Panc1 (cell line): ENCODE measurements around the gene PLCG2.

Source experiments
- POLR2AphosphoS5 ChIP-seq: IDR thresholded peaks from 2 replicates; pipeline ENCODE4 v1.6.1; 2012; ENCODE audit warnings: mild to moderate bottlenecking, low read depth, low read length, moderate library complexity
- REST ChIP-seq, 2 experiments: IDR thresholded peaks; 2 replicates each; pipeline ENCODE4 v1.6.1; 2011 to 2012; ENCODE audit warnings: low read depth in 2 of 2, control low read depth in 1 of 2, low read length in 1 of 2, mild to moderate bottlenecking in 1 of 2, moderate library complexity in 1 of 2; ENCODE audit not compliant: insufficient read depth in 1 of 2
- SIN3A ChIP-seq: IDR thresholded peaks from 2 replicates; pipeline ENCODE4 v1.6.1; 2012; ENCODE audit warnings: low read depth, mild to moderate bottlenecking, low read length, moderate library complexity, borderline replicate concordance; ENCODE audit not compliant: insufficient read depth
- TCF7L2 ChIP-seq: IDR thresholded peaks from 2 replicates; pipeline ENCODE4 v1.6.1; 2011; ENCODE audit warnings: mild to moderate bottlenecking, low read depth, low read length, inconsistent platforms
- TF ChIP-seq, protein P1 (sequence below): fragments of 450-650 bp; IDR thresholded peaks from 2 replicates; pipeline ENCODE4 v1.5.1; 2017; ENCODE audit warnings: mild to moderate bottlenecking

DNA sequence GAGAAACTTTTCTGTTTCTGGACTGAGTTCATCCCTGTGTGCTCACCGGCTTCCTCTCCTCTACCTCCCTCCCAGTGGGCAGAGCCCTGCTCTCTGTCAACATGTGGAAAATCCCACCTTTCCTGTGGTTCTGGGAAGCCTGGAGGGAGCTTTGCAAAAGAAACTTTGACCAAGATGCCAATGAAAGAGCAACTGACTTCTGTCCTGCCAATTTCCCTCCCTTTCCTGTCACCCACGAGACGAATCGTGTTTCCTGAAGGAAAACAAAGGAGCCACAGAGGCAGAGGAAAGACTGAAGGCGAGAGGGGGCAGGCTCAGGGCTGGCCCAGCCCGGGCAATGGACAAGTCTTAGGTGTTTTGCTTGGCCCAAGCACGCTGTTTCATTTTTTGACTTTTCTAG lies 82.8 kb downstream of the PLCG2 start:
- TF ChIP-seq, protein P1, sequence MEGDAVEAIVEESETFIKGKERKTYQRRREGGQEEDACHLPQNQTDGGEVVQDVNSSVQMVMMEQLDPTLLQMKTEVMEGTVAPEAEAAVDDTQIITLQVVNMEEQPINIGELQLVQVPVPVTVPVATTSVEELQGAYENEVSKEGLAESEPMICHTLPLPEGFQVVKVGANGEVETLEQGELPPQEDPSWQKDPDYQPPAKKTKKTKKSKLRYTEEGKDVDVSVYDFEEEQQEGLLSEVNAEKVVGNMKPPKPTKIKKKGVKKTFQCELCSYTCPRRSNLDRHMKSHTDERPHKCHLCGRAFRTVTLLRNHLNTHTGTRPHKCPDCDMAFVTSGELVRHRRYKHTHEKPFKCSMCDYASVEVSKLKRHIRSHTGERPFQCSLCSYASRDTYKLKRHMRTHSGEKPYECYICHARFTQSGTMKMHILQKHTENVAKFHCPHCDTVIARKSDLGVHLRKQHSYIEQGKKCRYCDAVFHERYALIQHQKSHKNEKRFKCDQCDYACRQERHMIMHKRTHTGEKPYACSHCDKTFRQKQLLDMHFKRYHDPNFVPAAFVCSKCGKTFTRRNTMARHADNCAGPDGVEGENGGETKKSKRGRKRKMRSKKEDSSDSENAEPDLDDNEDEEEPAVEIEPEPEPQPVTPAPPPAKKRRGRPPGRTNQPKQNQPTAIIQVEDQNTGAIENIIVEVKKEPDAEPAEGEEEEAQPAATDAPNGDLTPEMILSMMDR = no peak
- TF ChIP-seq POLR2AphosphoS5 (no peak), TCF7L2 (no peak), SIN3A (no peak), REST (IDR thresholded peaks at IDR 0.05; ENCODE audit: insufficient read depth in 1 of 2, low read depth in 2 of 2, low read length in 1 of 2) (no peak)
